ENCODE data around the gene KIF4B.

Gene KIF4B

GRCh38 chr5:154986151-154986550, 27.4 kb upstream of the KIF4B start:
- Histone ChIP-seq H4K91ac (ENCODE audit: low read depth, low read length) (no peak overlapping the region), H3K36me3 (ENCODE audit: control insufficient read depth in 1 of 2, insufficient read depth in 2 of 2, low read length in 2 of 2) (no peaks in the 10 kb centered on the region), H3K9me3 (ENCODE audit: insufficient read depth, low read depth, low read length) (no peaks in the 10 kb centered on the region), H3K4me3 (ENCODE audit: low read depth, low read length) (no peak overlapping the region), H3K18ac (ENCODE audit: low read length) (no peak overlapping the region), H3K27me3 (ENCODE audit: insufficient read depth, low read length) (no peaks in the 10 kb centered on the region), H2BK5ac (ENCODE audit: low read depth, low read length, poor library complexity) (no peak overlapping the region), H3K4me2 (ENCODE audit: low read length) (no peak overlapping the region), H3K14ac (ENCODE audit: low read length) (no peak overlapping the region), H3K9ac (ENCODE audit: low read length) (no peak overlapping the region), H2AK5ac (ENCODE audit: low read length) (no peak overlapping the region), H3K4me1 (ENCODE audit: control insufficient read depth in 1 of 2, insufficient read depth in 2 of 2, low read length in 2 of 2) (no peaks in the 10 kb centered on the region), H3K79me1 (ENCODE audit: low read length) (no peaks in the 10 kb centered on the region), H3K23ac (ENCODE audit: low read length) (no peak overlapping the region), H3K79me2 (ENCODE audit: control insufficient read depth, insufficient read depth, low read length, poor library complexity) (no peaks in the 10 kb centered on the region), H4K12ac (ENCODE audit: low read depth, low read length) (no peak overlapping the region), H3K27ac (ENCODE audit: low read depth, low read length) (no peak overlapping the region), H4K8ac (ENCODE audit: low read depth, low read length) (no peak overlapping the region), H2BK120ac (ENCODE audit: insufficient read depth, low read length, poor library complexity) (no peak overlapping the region), H2AFZ (ENCODE audit: insufficient read depth, low read length, poor library complexity) (no peak overlapping the region), H2BK12ac (ENCODE audit: low read length) (no peak overlapping the region), H3K4ac (ENCODE audit: low read depth, low read length) (no peak overlapping the region)
- no peak for DNase-seq
- no CpG with 5 or more reads among the region's 4 CpGs for whole genome bisulfite sequencing (ENCODE audit: extremely low coverage, insufficient coverage, insufficient read length)

DNA sequence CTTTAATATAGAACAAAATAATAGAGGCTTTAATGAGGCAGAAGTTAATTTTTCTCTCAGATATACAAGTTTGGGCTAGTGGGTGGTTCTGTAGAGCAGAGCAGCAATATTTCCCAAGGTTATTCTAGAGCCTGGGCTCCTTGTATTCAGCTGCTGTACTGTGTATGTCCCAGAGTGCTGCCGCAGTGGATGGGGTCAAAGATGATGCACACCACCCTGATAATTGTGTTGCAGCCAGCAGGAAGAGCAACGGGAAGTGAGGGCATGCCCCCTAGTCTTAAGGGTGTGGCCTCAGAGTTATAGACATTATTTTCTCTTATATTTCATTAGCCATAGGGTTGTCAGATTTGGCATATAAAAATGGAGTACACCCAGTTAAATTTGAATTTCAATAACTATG, 23.9 kb upstream of the KIF4B start:
- Histone ChIP-seq H3K9ac (ENCODE audit: low read length) (no peak overlapping the region), H3K79me2 (ENCODE audit: control insufficient read depth, insufficient read depth, low read length, poor library complexity) (no peaks in the 10 kb centered on the region), H2BK5ac (ENCODE audit: low read depth, low read length, poor library complexity) (no peak overlapping the region), H3K4ac (ENCODE audit: low read depth, low read length) (no peak overlapping the region), H4K12ac (ENCODE audit: low read depth, low read length) (no peak overlapping the region), H2BK12ac (ENCODE audit: low read length) (no peak overlapping the region), H3K4me2 (ENCODE audit: low read length) (no peak overlapping the region), H3K14ac (ENCODE audit: low read length) (no peak overlapping the region), H3K36me3 (ENCODE audit: control insufficient read depth in 1 of 2, insufficient read depth in 2 of 2, low read length in 2 of 2) (no peaks in the 10 kb centered on the region), H3K27ac (ENCODE audit: low read depth, low read length) (no peak overlapping the region), H3K27me3 (ENCODE audit: insufficient read depth, low read length) (no peaks in the 10 kb centered on the region), H2AFZ (ENCODE audit: insufficient read depth, low read length, poor library complexity) (no peak overlapping the region), H2AK5ac (ENCODE audit: low read length) (no peak overlapping the region), H3K79me1 (ENCODE audit: low read length) (no peaks in the 10 kb centered on the region), H4K91ac (ENCODE audit: low read depth, low read length) (no peak overlapping the region), H4K8ac (ENCODE audit: low read depth, low read length) (no peak overlapping the region), H3K9me3 (ENCODE audit: insufficient read depth, low read depth, low read length) (no peaks in the 10 kb centered on the region), H3K4me1 (ENCODE audit: control insufficient read depth in 1 of 2, insufficient read depth in 2 of 2, low read length in 2 of 2) (no peaks in the 10 kb centered on the region), H2BK120ac (ENCODE audit: insufficient read depth, low read length, poor library complexity) (no peak overlapping the region), H3K18ac (ENCODE audit: low read length) (no peak overlapping the region), H3K4me3 (ENCODE audit: low read depth, low read length) (no peak overlapping the region), H3K23ac (ENCODE audit: low read length) (no peak overlapping the region)
- WGBS (ENCODE audit: extremely low coverage, insufficient coverage, insufficient read length): no CpG with 5 or more reads among the region's 2 CpGs
- no peak for DNase-seq

DNA sequence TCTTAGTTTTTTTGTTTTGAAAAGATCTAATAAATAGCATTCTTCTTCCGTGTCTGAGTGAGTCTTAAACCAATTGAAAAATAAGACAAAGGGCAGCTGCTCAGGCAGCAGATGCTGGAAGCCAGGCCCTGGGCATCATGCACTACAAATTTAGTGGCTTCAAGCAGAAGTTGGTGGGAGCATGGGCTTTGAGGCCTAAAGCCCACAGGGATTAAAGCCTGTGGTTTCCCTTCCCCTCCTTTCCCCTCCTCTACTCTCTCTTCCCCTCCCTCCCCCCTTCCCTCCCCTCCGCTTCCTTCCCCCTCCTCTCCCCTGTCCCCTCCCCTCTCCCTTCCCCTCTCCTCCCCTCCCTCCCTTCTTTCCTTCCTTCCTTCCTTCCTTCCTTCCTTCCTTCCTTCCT, 20.1 kb upstream of the KIF4B start:
- DNase-seq: no peak
- Histone ChIP-seq H2AFZ (ENCODE audit: insufficient read depth, low read length, poor library complexity) (no peak overlapping the region), H3K79me2 (ENCODE audit: control insufficient read depth, insufficient read depth, low read length, poor library complexity) (no peaks in the 10 kb centered on the region), H2BK5ac (ENCODE audit: low read depth, low read length, poor library complexity) (no peak overlapping the region), H4K12ac (ENCODE audit: low read depth, low read length) (no peak overlapping the region), H3K4me3 (ENCODE audit: low read depth, low read length) (no peak overlapping the region), H2BK12ac (ENCODE audit: low read length) (no peak overlapping the region), H3K4me2 (ENCODE audit: low read length) (no peak overlapping the region), H3K27ac (ENCODE audit: low read depth, low read length) (no peak overlapping the region), H4K91ac (ENCODE audit: low read depth, low read length) (no peak overlapping the region), H3K18ac (ENCODE audit: low read length) (no peak overlapping the region), H3K27me3 (ENCODE audit: insufficient read depth, low read length) (no peaks in the 10 kb centered on the region), H2AK5ac (ENCODE audit: low read length) (no peak overlapping the region), H3K14ac (ENCODE audit: low read length) (no peak overlapping the region), H3K36me3 (ENCODE audit: control insufficient read depth in 1 of 2, insufficient read depth in 2 of 2, low read length in 2 of 2) (no peaks in the 10 kb centered on the region), H3K4me1 (ENCODE audit: control insufficient read depth in 1 of 2, insufficient read depth in 2 of 2, low read length in 2 of 2) (no peaks in the 10 kb centered on the region), H3K4ac (ENCODE audit: low read depth, low read length) (no peak overlapping the region), H3K23ac (ENCODE audit: low read length) (no peak overlapping the region), H4K8ac (ENCODE audit: low read depth, low read length) (no peak overlapping the region), H3K9ac (ENCODE audit: low read length) (no peak overlapping the region), H3K9me3 (ENCODE audit: insufficient read depth, low read depth, low read length) (no peaks in the 10 kb centered on the region), H3K79me1 (ENCODE audit: low read length) (no peaks in the 10 kb centered on the region), H2BK120ac (ENCODE audit: insufficient read depth, low read length, poor library complexity) (no peak overlapping the region)
- no CpG with 5 or more reads among the region's 2 CpGs for WGBS (ENCODE audit: extremely low coverage, insufficient coverage, insufficient read length)

DNA sequence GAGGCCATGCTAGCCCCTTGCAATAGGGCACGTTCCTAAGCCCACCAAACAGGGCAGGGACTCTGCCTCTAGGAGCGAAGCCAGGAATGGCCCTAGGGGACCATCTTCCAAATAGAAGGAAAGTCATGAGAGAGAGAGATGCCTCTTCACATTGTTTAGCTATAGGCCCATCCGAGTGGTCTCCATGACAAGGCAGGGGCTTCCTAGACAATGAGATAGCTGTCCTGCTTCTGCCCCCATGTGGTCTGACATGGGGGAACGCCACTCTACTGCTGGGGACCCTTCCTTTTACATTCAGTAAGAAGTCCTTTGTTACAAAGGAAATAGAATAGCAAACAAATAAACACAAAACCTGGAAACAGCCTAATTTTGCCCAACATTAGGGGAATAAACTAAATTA, 17.9 kb upstream of the KIF4B start:
- Histone ChIP-seq H3K4ac (ENCODE audit: low read depth, low read length) (no peak overlapping the region), H2BK12ac (ENCODE audit: low read length) (no peak overlapping the region), H3K14ac (ENCODE audit: low read length) (no peak overlapping the region), H3K4me3 (ENCODE audit: low read depth, low read length) (no peak overlapping the region), H3K79me2 (ENCODE audit: control insufficient read depth, insufficient read depth, low read length, poor library complexity) (no peaks in the 10 kb centered on the region), H3K4me2 (ENCODE audit: low read length) (no peak overlapping the region), H2AK5ac (ENCODE audit: low read length) (no peak overlapping the region), H4K8ac (ENCODE audit: low read depth, low read length) (no peak overlapping the region), H2BK120ac (ENCODE audit: insufficient read depth, low read length, poor library complexity) (no peak overlapping the region), H2BK5ac (ENCODE audit: low read depth, low read length, poor library complexity) (no peak overlapping the region), H3K36me3 (ENCODE audit: control insufficient read depth in 1 of 2, insufficient read depth in 2 of 2, low read length in 2 of 2) (no peaks in the 10 kb centered on the region), H3K18ac (ENCODE audit: low read length) (no peak overlapping the region), H3K9me3 (ENCODE audit: insufficient read depth, low read depth, low read length) (no peaks in the 10 kb centered on the region), H4K91ac (ENCODE audit: low read depth, low read length) (no peak overlapping the region), H3K23ac (ENCODE audit: low read length) (no peak overlapping the region), H3K79me1 (ENCODE audit: low read length) (no peaks in the 10 kb centered on the region), H3K27me3 (ENCODE audit: insufficient read depth, low read length) (no peaks in the 10 kb centered on the region), H2AFZ (ENCODE audit: insufficient read depth, low read length, poor library complexity) (no peak overlapping the region), H3K9ac (ENCODE audit: low read length) (no peak overlapping the region), H3K27ac (ENCODE audit: low read depth, low read length) (no peak overlapping the region), H4K12ac (ENCODE audit: low read depth, low read length) (no peak overlapping the region), H3K4me1 (ENCODE audit: control insufficient read depth in 1 of 2, insufficient read depth in 2 of 2, low read length in 2 of 2) (no peaks in the 10 kb centered on the region)
- WGBS (ENCODE audit: extremely low coverage, insufficient coverage, insufficient read length): no CpG with 5 or more reads among the region's 4 CpGs
- no peak for DNase-seq

Data from trophoblast cell (in vitro differentiated cells and primary cell).